A549 (cell line): ENCODE results near the gene CORO2B. TPM values are rescaled to one million over a fixed set of nuclear protein-coding genes. Genes with fewer than 3 reads are reported as not detected.

Experiments used
- ATAC-seq, 2 experiments: fragments of 200-7000 bp in 1 of 2; fragments of >200 bp in 1 of 2; cut with Nextera tagmentation in 1 of 2; cut with Tn5 transposase in 1 of 2; 3 replicates each; pipeline versions ENCODE4 v1.8.0 to v1.9.1; 2018 to 2020; ENCODE audit warnings: mild to moderate bottlenecking in 1 of 2, moderate library complexity in 1 of 2
- CTCF ChIA-PET: fragments of 300-600 bp; sonication (Branson Sonifier 250); formaldehyde crosslinking; extraction: SDS; loops from one replicate; lab custom pipeline; 2021; ENCODE audit warnings: antibody characterized with exemption, inconsistent platforms; lab: Yijun Ruan, JAX
- POLR2A ChIA-PET: fragments of 350-600 bp; formaldehyde crosslinking; extraction: SDS; loops from one replicate; lab custom pipeline; 2021; ENCODE audit warnings: antibody characterized with exemption, inconsistent platforms; lab: Yijun Ruan, JAX
- DNase-seq, 2 experiments: peaks; one replicate each; pipeline versions ENCODE4 v3.0.0 to v3.0.0-alpha.2; 2011 to 2016; ENCODE audit warnings: low read depth in 1 of 2, low spot score in 1 of 2
- FAIRE-seq: peaks from 2 replicates; lab custom pipeline; 2011; peaks lifted over from hg19 to GRCh38; lab: Jason Lieb, UNC
- H3K27ac ChIP-seq, 2 experiments: fragments of >200 bp; sonication (Bioruptor Twin); formaldehyde crosslinking; 3 replicates each; pipeline ENCODE4 v1.5.1; 2016 to 2017
- H3K4me1 ChIP-seq: fragments of >200 bp; sonication (Bioruptor Twin); formaldehyde crosslinking; 3 replicates; pipeline ENCODE4 v1.6.1; 2016
- H3K4me2 ChIP-seq: fragments of >200 bp; sonication (Bioruptor Twin); formaldehyde crosslinking; 3 replicates; pipeline ENCODE4 v1.6.1; 2016
- H3K4me3 ChIP-seq: fragments of >200 bp; sonication (Bioruptor Twin); formaldehyde crosslinking; 3 replicates; pipeline ENCODE4 v1.5.1; 2016
- H3K9me3 ChIP-seq: fragments of >200 bp; sonication (Bioruptor Twin); formaldehyde crosslinking; 3 replicates; pipeline ENCODE4 v1.6.1; 2016
- BCL3 ChIP-seq: fragments of >200 bp; sonication (Bioruptor Twin); formaldehyde crosslinking; IDR thresholded peaks from 3 replicates; pipeline ENCODE4 v1.6.1; 2016
- BHLHE40 ChIP-seq: IDR thresholded peaks from 2 replicates; pipeline ENCODE4 v1.6.1; 2012; ENCODE audit warnings: low read depth, low read length, inconsistent platforms
- EHF ChIP-seq: fragments of 250-450 bp; sonication (Bioruptor Pico); IDR thresholded peaks from 2 replicates; pipeline ENCODE4 v1.5.0; 2020; ENCODE audit warnings: mild to moderate bottlenecking
- ELK1 ChIP-seq: fragments of 150-350 bp; IDR thresholded peaks from 2 replicates; pipeline ENCODE4 v1.6.1; 2014; ENCODE audit warnings: low read depth, mild to moderate bottlenecking, low read length
- ESRRA ChIP-seq: fragments of 150-350 bp; IDR thresholded peaks from 2 replicates; pipeline ENCODE4 v1.6.1; 2014; ENCODE audit warnings: mild to moderate bottlenecking, low read length, borderline replicate concordance
- GATA3 ChIP-seq: IDR thresholded peaks from 2 replicates; pipeline ENCODE4 v1.6.1; 2012; ENCODE audit warnings: borderline replicate concordance
- HDAC2 ChIP-seq: fragments of 200-600 bp; sonication (generic); IDR thresholded peaks from 2 replicates; pipeline ENCODE4 v1.6.1; 2016
- HES2 ChIP-seq: fragments of >200 bp; sonication (Bioruptor Twin); formaldehyde crosslinking; IDR thresholded peaks from 2 replicates; pipeline ENCODE4 v1.6.1; 2016
- HEYL ChIP-seq: fragments of 250-450 bp; sonication (Bioruptor Pico); IDR thresholded peaks from 2 replicates; pipeline ENCODE4 v1.8.0; 2021; ENCODE audit warnings: mild to moderate bottlenecking, moderate library complexity
- HMGXB4 ChIP-seq: fragments of 250-450 bp; sonication (Bioruptor Pico); IDR thresholded peaks from 2 replicates; pipeline ENCODE4 v1.5.0; 2021; ENCODE audit warnings: mild to moderate bottlenecking, moderate library complexity, borderline replicate concordance
- HOXB5 ChIP-seq: fragments of 250-450 bp; sonication (Bioruptor Pico); IDR thresholded peaks from 2 replicates; pipeline ENCODE4 v1.5.0; 2020; ENCODE audit warnings: mild to moderate bottlenecking, moderate library complexity
- KDM1A ChIP-seq: fragments of 200-600 bp; sonication (generic); IDR thresholded peaks from 2 replicates; pipeline ENCODE4 v1.6.1; 2016; ENCODE audit warnings: low read depth, mild to moderate bottlenecking
- KDM5A ChIP-seq: fragments of 200-600 bp; sonication (generic); IDR thresholded peaks from 2 replicates; pipeline ENCODE4 v1.6.1; 2016; ENCODE audit warnings: antibody characterized with exemption, mild to moderate bottlenecking
- MAX ChIP-seq: IDR thresholded peaks from 2 replicates; pipeline ENCODE4 v1.6.1; 2012
- NFE2L2 ChIP-seq: fragments of 150-350 bp; conservative IDR thresholded peaks from 2 replicates; pipeline ENCODE4 v1.6.1; 2014; ENCODE audit warnings: low read length
- NPAS2 ChIP-seq: fragments of 250-450 bp; sonication (Bioruptor Pico); IDR thresholded peaks from 2 replicates; pipeline ENCODE4 v1.8.0; 2022; ENCODE audit warnings: mild to moderate bottlenecking, moderate library complexity, borderline replicate concordance
- PBX3 ChIP-seq: IDR thresholded peaks from 2 replicates; pipeline ENCODE4 v1.6.1; 2012
- POLR2A ChIP-seq: IDR thresholded peaks from 2 replicates; pipeline ENCODE4 v1.6.1; 2012; ENCODE audit warnings: mild to moderate bottlenecking, low read length
- RAD21 ChIP-seq, 2 experiments: fragments of >200 bp in 1 of 2; sonication (Bioruptor Twin) in 1 of 2; formaldehyde crosslinking in 1 of 2; IDR thresholded peaks in 1 of 2; conservative IDR thresholded peaks in 1 of 2; 2 replicates in 1 of 2; 3 replicates in 1 of 2; pipeline ENCODE4 v1.6.1; 2012 to 2018; ENCODE audit warnings: inconsistent platforms in 1 of 2
- RARB ChIP-seq: fragments of 250-450 bp; sonication (Bioruptor Pico); IDR thresholded peaks from 2 replicates; pipeline ENCODE4 v1.8.0; 2021; ENCODE audit warnings: mild to moderate bottlenecking, moderate library complexity
- REST ChIP-seq: fragments of 200-600 bp; sonication (generic); IDR thresholded peaks from 2 replicates; pipeline ENCODE4 v1.6.1; 2016; ENCODE audit warnings: antibody characterized with exemption, mild to moderate bottlenecking, moderate library complexity
- RNF2 ChIP-seq: fragments of 200-600 bp; sonication (generic); IDR thresholded peaks from 2 replicates; pipeline ENCODE4 v1.6.1; 2016; ENCODE audit warnings: low read depth, mild to moderate bottlenecking, antibody characterized with exemption, moderate library complexity, borderline replicate concordance
- SREBF2 ChIP-seq: fragments of 450-650 bp; IDR thresholded peaks from 2 replicates; pipeline ENCODE4 v1.6.1; 2014; ENCODE audit warnings: mild to moderate bottlenecking, moderate library complexity
- TFCP2L1 ChIP-seq: fragments of 250-450 bp; sonication (Bioruptor Pico); IDR thresholded peaks from 2 replicates; pipeline ENCODE4 v1.5.0; 2021; ENCODE audit warnings: mild to moderate bottlenecking
- ZC3H11A ChIP-seq: fragments of 450-650 bp; IDR thresholded peaks from 2 replicates; pipeline ENCODE4 v1.6.1; 2014; ENCODE audit warnings: antibody characterized with exemption, mild to moderate bottlenecking
- ZFP36 ChIP-seq: fragments of 450-650 bp; IDR thresholded peaks from 2 replicates; pipeline ENCODE4 v1.6.1; 2014; ENCODE audit warnings: borderline replicate concordance; ENCODE audit not compliant: partially characterized antibody
- ZNF302 ChIP-seq: fragments of 250-450 bp; sonication (Bioruptor Pico); IDR thresholded peaks from 2 replicates; pipeline ENCODE4 v1.9.0; 2021; ENCODE audit warnings: inconsistent platforms, mild to moderate bottlenecking, moderate library complexity
- ZSCAN20 ChIP-seq: fragments of 250-450 bp; sonication (Bioruptor Pico); IDR thresholded peaks from 2 replicates; pipeline ENCODE4 v1.8.0; 2022; ENCODE audit warnings: mild to moderate bottlenecking, moderate library complexity
- WGBS: methylation state at CpG from one replicate; pipeline ENCODE4 v1.1.6; 2017; ENCODE audit errors: missing lambda C conversion rate; 5-methylcytosine and 5-hydroxymethylcytosine counted together
- polyA plus RNA-seq, 4 experiments: library from polyadenylated mRNA; depleted of rRNA in 3 of 4; stranded (reverse); fragments of >200 nt; fragmentation: RNase III in 1 of 4; extraction: RNeasy Plus Mini Kit Qiagen cat#74134 plus additional on column Dnase treatment in 1 of 4; gene quantifications; 2 replicates in 3 of 4; 3 replicates in 1 of 4; pipeline ENCODE4 v1.2.3, GENCODE V29; 2011 to 2017

Gene CORO2B
- polyA plus RNA-seq, 2 of the 4 experiments (the other 2 are of a cell fraction): 2.0 to 2.3 TPM

- TF ChIP-seq BHLHE40 (no peak), POLR2A (no peak), HEYL (CRISPR knock-in tag) (no peak), ZNF302 (CRISPR knock-in tag) (no peak), ZFP36 (no peak)
These were observed 29.5 kb downstream of the CORO2B start (continued) for GRCh38 chr15:68608206-68608843.

GRCh38 chr15:68608844-68609232 is 30.0 kb downstream of the CORO2B start:
- Histone ChIP-seq H3K4me1 (no peaks in the 10 kb centered on the region), H3K4me2 (no peak overlapping the region), H3K4me3 (no peak overlapping the region), H3K27ac (no peak overlapping the region), H3K9me3 (0 out of 3 replicates have a peak, but pooled peaks cover 2% of the 10 kb centered on the region)
- DNase-seq (no peak), FAIRE-seq (no peak), ATAC-seq (no peak)
- POLR2A ChIA-PET: no interaction called here
- TF ChIP-seq HES2 (no peak), RAD21 (conservative IDR thresholded peaks at IDR 0.05 in 1 of 2, IDR thresholded peaks at IDR 0.05 in 1 of 2) (no peak), HOXB5 (no peak), ESRRA (no peak), RARB (CRISPR knock-in tag) (no peak), NPAS2 (CRISPR knock-in tag) (no peak), HDAC2 (no peak), NFE2L2 (no peak), EHF (CRISPR knock-in tag) (no peak), TFCP2L1 (CRISPR knock-in tag) (no peak), SREBF2 (no peak), MAX (no peak), KDM1A (no peak), ELK1 (no peak), KDM5A (no peak)
- 90% methylated on average over 4 of the region's 4 CpGs for WGBS
- CTCF ChIA-PET: interaction anchor here (0.7 to 1.7 kb wide), 5 partner anchors 23 to 1325 kb away, joined by 3 to 4 read pairs (median 3); no protein-coding TSS in a partner anchor

GRCh38 chr15:68609629-68610028 is 30.8 kb downstream of the CORO2B start:
- Histone ChIP-seq H3K27ac (no peak overlapping the region), H3K4me2 (no peak overlapping the region), H3K9me3 (0 out of 3 replicates have a peak, but pooled peaks cover 2% of the 10 kb centered on the region), H3K4me1 (no peaks in the 10 kb centered on the region), H3K4me3 (no peak overlapping the region)
- POLR2A ChIA-PET: no interaction called here
- CTCF ChIA-PET: interaction anchor here (1.0 to 1.7 kb wide), 8 partner anchors 8 to 64 kb away, joined by 3 to 4 read pairs (median 3); no protein-coding TSS in a partner anchor
- DNase-seq: no peak
- no peak for ATAC-seq
- 80% methylated on average over 7 of the region's 7 CpGs for WGBS
- FAIRE-seq: no peak
- TF ChIP-seq ZC3H11A (no peak), PBX3 (no peak), BCL3 (no peak), ZSCAN20 (CRISPR knock-in tag) (no peak), RNF2 (no peak), REST (no peak), TFCP2L1 (CRISPR knock-in tag) (no peak), ESRRA (no peak), SREBF2 (no peak), GATA3 (no peak), HMGXB4 (CRISPR knock-in tag) (no peak)
